HCT116 (cell line): Measurements from ENCODE around the gene TUBB6. TPM values are rescaled to one million over a fixed set of nuclear protein-coding genes. Genes with fewer than 3 reads are reported as not detected.

Experiments
- ATAC-seq: fragments of 200-7000 bp; cut with Tn5 transposase; 2 replicates; pipeline ENCODE4 v1.9.1; 2020; ENCODE audit warnings: mild to moderate bottlenecking, moderate library complexity
- BruUV-seq: library from RNA; stranded (reverse); fragments of 400-500 nt; replicated peaks from 2 replicates; lab custom pipeline; 2021; lab: Mats Ljungman, UMichigan
- CTCF ChIA-PET: fragments of 300-600 bp; sonication (Branson Sonifier 250); formaldehyde crosslinking; loops from one replicate; lab custom pipeline; 2021; ENCODE audit warnings: antibody characterized with exemption; lab: Charles Lee
- POLR2A ChIA-PET: fragments of 300-600, 350-600 bp; sonication (Branson Sonifier 250); formaldehyde crosslinking; loops from one replicate; lab custom pipeline; 2021; ENCODE audit warnings: antibody characterized with exemption; lab: Charles Lee
- RAD21 ChIA-PET, 2 experiments: fragments of 300-600 bp; sonication (Branson Sonifier 250); formaldehyde crosslinking; loops; one replicate each; lab custom pipeline; 2023; ENCODE audit warnings: low total read pairs in 2 of 2; ENCODE audit not compliant: uncharacterized antibody in 2 of 2, unreplicated experiment in 2 of 2, low non-redundant PET in 1 of 2; lab: Charles Lee
- DNase-seq: peaks from one replicate; pipeline ENCODE4 v3.0.0-alpha.2; 2010; ENCODE audit warnings: low read depth, low spot score
- H2AFZ ChIP-seq: fragments of 200-600 bp; shearing (Covaris generic), sonication (generic); 2 replicates; pipeline ENCODE4 v1.6.1; 2017; ENCODE audit warnings: low read depth, mixed run types, mixed read lengths, antibody characterized with exemption, low read length; ENCODE audit not compliant: poor library complexity, severe bottlenecking
- H3K27ac ChIP-seq: 2 replicates; pipeline ENCODE4 v1.5.1; 2012; ENCODE audit warnings: low read depth, low read length
- H3K27me3 ChIP-seq: fragments of 200-600 bp; sonication (generic); 2 replicates; pipeline ENCODE4 v1.6.1; 2016; ENCODE audit warnings: mixed run types, low read length, mixed read lengths; ENCODE audit not compliant: insufficient read depth
- H3K36me3 ChIP-seq, 2 experiments: fragments of 200-500 bp in 1 of 2; fragments of 200-600 bp in 1 of 2; sonication (Bioruptor generic) in 1 of 2; sonication (generic) in 1 of 2; 2 replicates each; pipeline versions ENCODE4 v1.5.1 to v1.6.1; 2014 to 2016; ENCODE audit warnings: low read length in 2 of 2, inconsistent platforms in 1 of 2, mixed read lengths in 1 of 2, mixed run types in 1 of 2; ENCODE audit not compliant: insufficient read depth in 2 of 2, control insufficient read depth in 1 of 2
- H3K4me1 ChIP-seq, 2 experiments: fragments of 200-600 bp in 1 of 2; sonication (generic) in 1 of 2; 2 replicates each; pipeline versions ENCODE4 v1.5.1 to v1.6.1; 2012 to 2017; ENCODE audit warnings: low read length in 2 of 2, inconsistent platforms in 1 of 2, mild to moderate bottlenecking in 1 of 2, mixed read lengths in 1 of 2, mixed run types in 1 of 2, moderate library complexity in 1 of 2; ENCODE audit not compliant: insufficient read depth in 2 of 2, control insufficient read depth in 1 of 2
- H3K4me2 ChIP-seq: fragments of 200-600 bp; sonication (generic); 2 replicates; pipeline ENCODE4 v1.6.1; 2017; ENCODE audit warnings: mixed run types, low read length, mixed read lengths
- H3K4me3 ChIP-seq, 2 experiments: fragments of 200-600 bp in 1 of 2; sonication (generic) in 1 of 2; replicated peaks in 1 of 2; 2 replicates each; pipeline ENCODE4 v1.5.1; 2011 to 2016; ENCODE audit warnings: low read length in 2 of 2, control low read depth in 1 of 2, low read depth in 1 of 2, mild to moderate bottlenecking in 1 of 2, mixed read lengths in 1 of 2, mixed run types in 1 of 2
- H3K79me2 ChIP-seq: fragments of 200-600 bp; sonication (generic); 2 replicates; pipeline ENCODE4 v1.6.1; 2017; ENCODE audit warnings: mild to moderate bottlenecking, mixed run types, low read length, moderate library complexity, mixed read lengths; ENCODE audit not compliant: insufficient read depth
- H3K9ac ChIP-seq: fragments of 200-600 bp; sonication (generic); 2 replicates; pipeline ENCODE4 v1.6.1; 2016; ENCODE audit warnings: low read length, mixed read lengths
- H3K9me2 ChIP-seq: fragments of 200-600 bp; sonication (generic), shearing (Covaris generic); 2 replicates; pipeline ENCODE4 v1.6.1; 2017; ENCODE audit warnings: mixed run types, mild to moderate bottlenecking, moderate library complexity; ENCODE audit not compliant: insufficient read depth
- H3K9me3 ChIP-seq, 2 experiments: fragments of 200-500 bp in 1 of 2; fragments of 200-600 bp in 1 of 2; sonication (Bioruptor generic) in 1 of 2; sonication (generic) in 1 of 2; 2 replicates each; pipeline ENCODE4 v1.6.1; 2014 to 2017; ENCODE audit warnings: low read length in 2 of 2, mixed read lengths in 2 of 2, inconsistent platforms in 1 of 2, low read depth in 1 of 2, mild to moderate bottlenecking in 1 of 2, mixed run types in 1 of 2, moderate library complexity in 1 of 2; ENCODE audit not compliant: control insufficient read depth in 1 of 2, insufficient read depth in 1 of 2
- H4K20me1 ChIP-seq: fragments of 200-600 bp; sonication (generic), shearing (Covaris generic); 2 replicates; pipeline ENCODE4 v1.6.1; 2017; ENCODE audit warnings: mixed run types, mild to moderate bottlenecking, moderate library complexity; ENCODE audit not compliant: insufficient read depth
- ATF3 ChIP-seq: IDR thresholded peaks from 2 replicates; pipeline ENCODE4 v1.6.1; 2012
- CBX3 ChIP-seq: IDR thresholded peaks from 2 replicates; pipeline ENCODE4 v1.6.1; 2012; ENCODE audit warnings: low read depth
- CEBPB ChIP-seq: IDR thresholded peaks from 2 replicates; pipeline ENCODE4 v1.6.1; 2012; ENCODE audit warnings: low read depth
- CTCF ChIP-seq, 3 experiments: fragments of 200-600 bp in 1 of 3; sonication (generic) in 1 of 3; IDR thresholded peaks in 2 of 3; conservative IDR thresholded peaks in 1 of 3; 2 replicates each; pipeline ENCODE4 v1.5.1; 2012 to 2017; ENCODE audit warnings: low read depth in 2 of 3, low read length in 2 of 3, antibody characterized with exemption in 1 of 3, borderline replicate concordance in 1 of 3, control low read depth in 1 of 3, mild to moderate bottlenecking in 1 of 3, mixed read lengths in 1 of 3, mixed run types in 1 of 3, moderate library complexity in 1 of 3; ENCODE audit not compliant: insufficient read depth in 1 of 3
- EGR1 ChIP-seq: IDR thresholded peaks from 2 replicates; pipeline ENCODE4 v1.6.1; 2012; ENCODE audit warnings: low read depth
- ELF1 ChIP-seq: IDR thresholded peaks from 2 replicates; pipeline ENCODE4 v1.6.1; 2012; ENCODE audit warnings: low read depth, borderline replicate concordance
- EZH2phosphoT487 ChIP-seq: fragments of 200-600 bp; IDR thresholded peaks from 2 replicates; pipeline ENCODE4 v1.6.1; 2018; ENCODE audit warnings: antibody characterized with exemption, borderline replicate concordance
- FOSL1 ChIP-seq: IDR thresholded peaks from 2 replicates; pipeline ENCODE4 v1.6.1; 2012; ENCODE audit warnings: low read depth
- JUND ChIP-seq: IDR thresholded peaks from 2 replicates; pipeline ENCODE4 v1.6.1; 2012
- RAD21 ChIP-seq: IDR thresholded peaks from 2 replicates; pipeline ENCODE4 v1.6.1; 2012; ENCODE audit warnings: low read depth, mild to moderate bottlenecking
- SIN3A ChIP-seq: IDR thresholded peaks from 2 replicates; pipeline ENCODE4 v1.6.1; 2012; ENCODE audit warnings: low read depth
- TCF7L2 ChIP-seq: IDR thresholded peaks from 2 replicates; pipeline ENCODE4 v1.7.0; 2011; ENCODE audit warnings: borderline replicate concordance, inconsistent platforms; ENCODE audit not compliant: insufficient read depth, insufficient read length; ENCODE audit errors: extremely low read depth
- ZNF274 ChIP-seq: fragments of 200-500 bp; sonication (Bioruptor generic); IDR thresholded peaks from 2 replicates; pipeline ENCODE4 v1.6.1; 2014; ENCODE audit warnings: mild to moderate bottlenecking, low read depth, low read length, inconsistent platforms
- intact Hi-C: fragments of 100-400 bp; cut with micrococcal nuclease; formaldehyde crosslinking; loops from 2 replicates; pipeline ENCODE4 v1.10.0; 2022
- total RNA-seq: library from RNA; stranded (reverse); gene quantifications from one replicate; pipeline ENCODE4 v1.2.1, GENCODE V29; 2021; ENCODE audit not compliant: unreplicated experiment
- TF ChIP-seq, protein P1 (sequence below): IDR thresholded peaks from 2 replicates; pipeline ENCODE4 v1.6.1; 2012
- TF ChIP-seq, protein P2 (sequence below): IDR thresholded peaks from 2 replicates; pipeline ENCODE4 v1.6.1; 2011; ENCODE audit warnings: mild to moderate bottlenecking, low read length, moderate library complexity; ENCODE audit not compliant: insufficient replicate concordance; ENCODE audit errors: extremely low read depth

Gene TUBB6
- total RNA-seq, 1 experiment from 2014 or later: 87.4 TPM

- ChIA-PET RAD21 (no interaction called here), POLR2A (interaction anchor here (2.3 kb wide), 1 partner anchor 10 kb away, joined by 6 read pairs; the partner anchor contains the start of gene AFG3L2), CTCF (no interaction called here)
- Histone ChIP-seq H3K4me3 (no peak overlapping the region), H3K27ac (no peak overlapping the region), H3K9ac (no peak overlapping the region), H3K79me2 (peaks cover 74% of the 10 kb centered on the region), H2AFZ (no peak overlapping the region), H3K4me2 (no peak overlapping the region), H4K20me1 (peaks cover 7% of the 10 kb centered on the region), H3K27me3 (no peaks in the 10 kb centered on the region), H3K4me1 (no peaks in the 10 kb centered on the region), H3K36me3 (peaks cover 12 to 59% of the 10 kb centered on the region in 2 experiments; a peak in 3 of 4 replicates), H3K9me3 (no peaks in the 10 kb centered on the region), H3K9me2 (no peaks in the 10 kb centered on the region)
- BruUV-seq: TSS peak; percentile 3
- no peak for DNase-seq
- intact Hi-C loops: no loop called here
- no peak for TF ChIP-seq ATF3
- TF ChIP-seq ZNF274: no peak
- TF ChIP-seq, protein P1, sequence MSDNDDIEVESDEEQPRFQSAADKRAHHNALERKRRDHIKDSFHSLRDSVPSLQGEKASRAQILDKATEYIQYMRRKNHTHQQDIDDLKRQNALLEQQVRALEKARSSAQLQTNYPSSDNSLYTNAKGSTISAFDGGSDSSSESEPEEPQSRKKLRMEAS: no peak
- TF ChIP-seq RAD21: no peak
- ATAC-seq: no peak
These were observed 58.7 kb downstream of the TUBB6 start for GRCh38 chr18:12366784-12367183.

- ATAC-seq (no peak), DNase-seq (no peak)
- no TSS peak for BruUV-seq
- no peaks in the 10 kb centered on the region; the same call in 1 of the 2 replicates for H4K20me1 ChIP-seq
- no peak overlapping the region for H3K4me2 ChIP-seq
- RAD21 ChIA-PET: interaction anchor here in 1 of 2 experiments (0.9 kb wide), 1 partner anchor 41 kb away, joined by 4 read pairs; no protein-coding TSS in a partner anchor
- H3K9me2 ChIP-seq: no peaks in the 10 kb centered on the region
- CTCF ChIA-PET: no interaction called here
- no peak overlapping the region for H3K27ac ChIP-seq
- POLR2A ChIA-PET: no interaction called here
- H3K4me3 ChIP-seq: no peak overlapping the region
- no peaks in the 10 kb centered on the region for H3K27me3 ChIP-seq
- no peak overlapping the region for H3K9ac ChIP-seq
- no peaks in the 10 kb centered on the region for H3K4me1 ChIP-seq
- H2AFZ ChIP-seq: no peak overlapping the region
- peaks cover 84% of the 10 kb centered on the region for H3K79me2 ChIP-seq
- intact Hi-C loops: no loop called here
- no peaks in the 10 kb centered on the region for H3K9me3 ChIP-seq
- H3K36me3 ChIP-seq: peaks cover 2 to 37% of the 10 kb centered on the region in 2 experiments; a peak in 3 of 4 replicates
- no peak for TF ChIP-seq EGR1
- TF ChIP-seq, protein P2, sequence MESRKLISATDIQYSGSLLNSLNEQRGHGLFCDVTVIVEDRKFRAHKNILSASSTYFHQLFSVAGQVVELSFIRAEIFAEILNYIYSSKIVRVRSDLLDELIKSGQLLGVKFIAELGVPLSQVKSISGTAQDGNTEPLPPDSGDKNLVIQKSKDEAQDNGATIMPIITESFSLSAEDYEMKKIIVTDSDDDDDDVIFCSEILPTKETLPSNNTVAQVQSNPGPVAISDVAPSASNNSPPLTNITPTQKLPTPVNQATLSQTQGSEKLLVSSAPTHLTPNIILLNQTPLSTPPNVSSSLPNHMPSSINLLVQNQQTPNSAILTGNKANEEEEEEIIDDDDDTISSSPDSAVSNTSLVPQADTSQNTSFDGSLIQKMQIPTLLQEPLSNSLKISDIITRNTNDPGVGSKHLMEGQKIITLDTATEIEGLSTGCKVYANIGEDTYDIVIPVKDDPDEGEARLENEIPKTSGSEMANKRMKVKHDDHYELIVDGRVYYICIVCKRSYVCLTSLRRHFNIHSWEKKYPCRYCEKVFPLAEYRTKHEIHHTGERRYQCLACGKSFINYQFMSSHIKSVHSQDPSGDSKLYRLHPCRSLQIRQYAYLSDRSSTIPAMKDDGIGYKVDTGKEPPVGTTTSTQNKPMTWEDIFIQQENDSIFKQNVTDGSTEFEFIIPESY: no peak
- no peak for TF ChIP-seq CTCF (IDR thresholded peaks at IDR 0.05 in 2 of 3, conservative IDR thresholded peaks at IDR 0.05 in 1 of 3; ENCODE audit: borderline replicate concordance in 1 of 3, insufficient read depth in 1 of 3, low read depth in 2 of 3, low read length in 2 of 3)
- TF ChIP-seq, protein P1: no peak
- TF ChIP-seq ZNF274: no peak
- no peak for TF ChIP-seq CEBPB
- TF ChIP-seq EZH2phosphoT487: no peak
- TF ChIP-seq CBX3: no peak
- no peak for TF ChIP-seq FOSL1
- TF ChIP-seq JUND: no peak
- TF ChIP-seq SIN3A: no peak
- no peak for TF ChIP-seq TCF7L2
- TF ChIP-seq ELF1: no peak
- TF ChIP-seq ATF3: no peak
These were observed 61.2 kb downstream of the TUBB6 start for GRCh38 chr18:12369211-12369610.
